Measurements from ENCODE around the gene MLLT3. TPM values are rescaled to one million over a fixed set of nuclear protein-coding genes. Genes with fewer than 3 reads are reported as not detected.

MLLT3 gene
- total RNA-seq, 1 donor from 2014 or later = 7.7 TPM

- Mint-ChIP-seq H3K27me3 (ENCODE audit: low read depth) (no peaks in the 10 kb centered on the region), H3K36me3 (ENCODE audit: low read depth) (no peaks in the 10 kb centered on the region), H3K9me3 (ENCODE audit: low read depth) (no peaks in the 10 kb centered on the region), H3K4me1 (ENCODE audit: low read depth) (peaks cover 28% of the 10 kb centered on the region), H3K27ac (ENCODE audit: unreplicated experiment) (no peak overlapping the region), H3K4me3 (ENCODE audit: unreplicated experiment) (no peak overlapping the region)
- DNase-seq (ENCODE audit: low spot score) = no peak
- TF ChIP-seq CTCF (IDR thresholded peaks at IDR 0.05) = no peak
Observed at GRCh38 chr9:20512106-20512505, 110.2 kb downstream of the MLLT3 start.

- no peak overlapping the region for H3K4me3 Mint-ChIP-seq (ENCODE audit: unreplicated experiment)
- no peaks in the 10 kb centered on the region for H3K36me3 Mint-ChIP-seq (ENCODE audit: low read depth)
- H3K4me1 Mint-ChIP-seq (ENCODE audit: low read depth) = peaks cover 31% of the 10 kb centered on the region
- no peak for DNase-seq (ENCODE audit: low spot score)
- H3K27me3 Mint-ChIP-seq (ENCODE audit: low read depth) = no peaks in the 10 kb centered on the region
- no peak overlapping the region for H3K27ac Mint-ChIP-seq (ENCODE audit: unreplicated experiment)
- no peaks in the 10 kb centered on the region for H3K9me3 Mint-ChIP-seq (ENCODE audit: low read depth)
- TF ChIP-seq CTCF (IDR thresholded peaks at IDR 0.05) = no peak
Observed at GRCh38 chr9:20511686-20512085, 110.6 kb downstream of the MLLT3 start.

GRCh38 chr9:20509466-20509865 is 112.8 kb downstream of the MLLT3 start:
- H3K4me3 Mint-ChIP-seq (ENCODE audit: unreplicated experiment) = no peak overlapping the region
- no peak overlapping the region for H3K27ac Mint-ChIP-seq (ENCODE audit: unreplicated experiment)
- TF ChIP-seq CTCF (IDR thresholded peaks at IDR 0.05) = no peak
- no peaks in the 10 kb centered on the region for H3K36me3 Mint-ChIP-seq (ENCODE audit: low read depth)
- DNase-seq (ENCODE audit: low spot score) = no peak
- H3K27me3 Mint-ChIP-seq (ENCODE audit: low read depth) = no peaks in the 10 kb centered on the region
- no peaks in the 10 kb centered on the region for H3K9me3 Mint-ChIP-seq (ENCODE audit: low read depth)
- peaks cover 47% of the 10 kb centered on the region for H3K4me1 Mint-ChIP-seq (ENCODE audit: low read depth)

GRCh38 chr9:20508242-20508641 is 114.1 kb downstream of the MLLT3 start:
- no peaks in the 10 kb centered on the region for H3K9me3 Mint-ChIP-seq (ENCODE audit: low read depth)
- no peaks in the 10 kb centered on the region for H3K36me3 Mint-ChIP-seq (ENCODE audit: low read depth)
- no peaks in the 10 kb centered on the region for H3K27me3 Mint-ChIP-seq (ENCODE audit: low read depth)
- H3K27ac Mint-ChIP-seq (ENCODE audit: unreplicated experiment) = no peak overlapping the region
- peaks cover 46% of the 10 kb centered on the region for H3K4me1 Mint-ChIP-seq (ENCODE audit: low read depth)
- H3K4me3 Mint-ChIP-seq (ENCODE audit: unreplicated experiment) = no peak overlapping the region
- TF ChIP-seq CTCF (IDR thresholded peaks at IDR 0.05) = no peak
- DNase-seq (ENCODE audit: low spot score) = no peak

GRCh38 chr9:20507431-20507830 is 114.9 kb downstream of the MLLT3 start:
- no peaks in the 10 kb centered on the region for H3K9me3 Mint-ChIP-seq (ENCODE audit: low read depth)
- DNase-seq (ENCODE audit: low spot score) = no peak
- no peak overlapping the region for H3K27ac Mint-ChIP-seq (ENCODE audit: unreplicated experiment)
- no peak for TF ChIP-seq CTCF (IDR thresholded peaks at IDR 0.05)
- no peaks in the 10 kb centered on the region for H3K27me3 Mint-ChIP-seq (ENCODE audit: low read depth)
- no peaks in the 10 kb centered on the region for H3K36me3 Mint-ChIP-seq (ENCODE audit: low read depth)
- H3K4me3 Mint-ChIP-seq (ENCODE audit: unreplicated experiment) = no peak overlapping the region
- H3K4me1 Mint-ChIP-seq (ENCODE audit: low read depth) = peaks cover 38% of the 10 kb centered on the region
